GM19023 (cell line): ENCODE results near the gene EPB41L4A.
A peak's percentile ranks its signal among the peaks of the same experiment; 100 is the strongest.

Source experiments
- ATAC-seq: cut with Tn5 transposase; IDR thresholded peaks from one replicate; pipeline ENCODE4 v1.9.1; 2021; ENCODE audit warnings: mild to moderate bottlenecking, moderate library complexity; ENCODE audit not compliant: unreplicated experiment

EPB41L4A gene

DNA sequence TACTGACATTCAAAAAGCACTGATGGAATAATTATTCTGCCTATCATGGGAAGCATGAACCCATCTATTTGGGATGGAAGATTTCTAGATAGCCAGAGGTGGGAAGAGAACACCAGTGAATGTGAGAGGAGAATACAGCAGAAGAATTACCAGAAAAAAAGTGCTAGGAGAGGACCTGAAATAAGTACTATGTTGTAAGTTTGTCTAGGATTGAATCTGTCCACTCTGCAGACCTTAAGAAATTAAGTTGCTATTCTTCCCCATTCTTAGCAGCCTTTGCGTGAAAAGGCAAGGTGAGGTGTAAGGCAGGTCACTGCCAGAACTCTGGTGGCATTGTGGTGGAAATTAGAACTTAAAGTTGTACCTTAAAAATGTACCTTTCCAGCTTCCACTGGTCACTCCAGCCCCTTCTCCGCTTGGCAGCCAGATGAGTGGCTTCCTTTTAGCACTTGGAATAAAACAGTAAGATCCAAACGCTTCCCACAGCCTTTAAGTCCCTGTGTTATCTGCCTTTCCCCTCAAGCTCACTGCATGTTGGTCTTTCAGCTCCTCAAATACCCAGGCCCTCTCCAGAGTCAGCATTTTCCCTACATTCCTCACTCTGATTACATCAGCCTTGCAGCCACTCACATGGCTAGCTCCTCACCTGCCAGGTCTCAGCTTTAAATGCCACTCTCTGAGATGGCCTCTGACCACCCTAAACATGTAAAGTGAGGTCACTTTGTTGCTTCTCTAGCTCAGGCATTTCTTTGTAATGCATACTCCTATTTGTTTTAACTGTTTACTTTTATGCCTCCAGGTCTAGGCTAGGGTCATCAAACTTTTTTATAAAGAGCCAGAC, 253.0 kb downstream of the EPB41L4A start:
- no peak for ATAC-seq

DNA sequence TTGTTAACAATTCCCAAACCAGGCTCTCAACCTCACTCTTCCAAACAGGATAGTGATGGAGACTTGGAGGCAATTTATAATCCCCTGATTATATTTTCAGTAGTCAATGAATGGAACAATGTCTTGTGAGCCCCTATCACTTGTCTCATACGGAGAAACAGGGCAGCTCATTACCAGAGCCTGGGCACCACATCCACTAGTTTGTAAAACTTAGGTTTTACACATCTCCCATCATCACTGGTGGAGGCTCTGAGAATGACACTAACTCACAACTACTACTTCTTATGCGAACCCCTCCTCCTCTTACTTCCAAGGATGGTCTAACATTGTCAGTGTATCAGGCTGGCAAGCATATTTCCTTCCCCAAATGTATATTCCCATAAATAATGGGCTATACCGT, 253.7 kb downstream of the EPB41L4A start:
- no peak for ATAC-seq

DNA sequence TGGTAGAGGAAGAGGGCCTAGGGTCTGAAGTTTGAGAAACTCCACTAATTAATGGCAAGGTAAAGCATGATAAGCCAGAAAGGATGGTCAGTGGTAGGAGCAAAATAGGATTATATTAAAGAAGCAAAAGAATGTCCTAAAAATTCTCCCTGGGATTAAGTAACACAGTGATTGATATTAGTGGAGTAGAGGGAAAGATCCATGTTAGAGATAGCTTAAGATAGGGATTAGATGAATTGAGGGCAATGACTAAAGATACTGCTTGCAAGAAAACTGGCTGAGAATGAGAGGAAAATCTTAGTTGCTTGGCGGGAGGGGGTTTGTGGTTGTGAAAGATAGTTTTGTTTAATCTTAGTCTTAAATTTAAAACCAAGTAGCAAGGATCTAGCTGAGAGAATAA, 255.6 kb downstream of the EPB41L4A start:
- ATAC-seq, result no peak

DNA sequence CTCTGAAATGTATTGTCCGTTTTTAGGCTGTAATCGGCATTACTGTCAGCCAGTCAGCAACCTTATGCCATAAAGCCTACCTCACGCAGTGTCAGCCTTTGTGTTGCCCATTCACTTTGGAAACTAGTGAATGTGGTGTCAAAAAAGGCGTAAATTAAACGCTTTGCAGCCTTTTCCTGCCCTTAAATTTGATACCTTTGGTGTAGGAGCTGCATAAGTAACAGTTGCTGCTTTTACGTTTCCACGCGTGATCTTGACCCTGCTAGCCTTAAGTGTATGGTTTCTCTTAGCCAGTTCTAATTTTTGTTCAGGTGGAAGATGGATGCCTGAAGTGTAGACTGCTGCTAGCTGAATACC, 257.7 kb downstream of the EPB41L4A start:
- no peak for ATAC-seq

DNA sequence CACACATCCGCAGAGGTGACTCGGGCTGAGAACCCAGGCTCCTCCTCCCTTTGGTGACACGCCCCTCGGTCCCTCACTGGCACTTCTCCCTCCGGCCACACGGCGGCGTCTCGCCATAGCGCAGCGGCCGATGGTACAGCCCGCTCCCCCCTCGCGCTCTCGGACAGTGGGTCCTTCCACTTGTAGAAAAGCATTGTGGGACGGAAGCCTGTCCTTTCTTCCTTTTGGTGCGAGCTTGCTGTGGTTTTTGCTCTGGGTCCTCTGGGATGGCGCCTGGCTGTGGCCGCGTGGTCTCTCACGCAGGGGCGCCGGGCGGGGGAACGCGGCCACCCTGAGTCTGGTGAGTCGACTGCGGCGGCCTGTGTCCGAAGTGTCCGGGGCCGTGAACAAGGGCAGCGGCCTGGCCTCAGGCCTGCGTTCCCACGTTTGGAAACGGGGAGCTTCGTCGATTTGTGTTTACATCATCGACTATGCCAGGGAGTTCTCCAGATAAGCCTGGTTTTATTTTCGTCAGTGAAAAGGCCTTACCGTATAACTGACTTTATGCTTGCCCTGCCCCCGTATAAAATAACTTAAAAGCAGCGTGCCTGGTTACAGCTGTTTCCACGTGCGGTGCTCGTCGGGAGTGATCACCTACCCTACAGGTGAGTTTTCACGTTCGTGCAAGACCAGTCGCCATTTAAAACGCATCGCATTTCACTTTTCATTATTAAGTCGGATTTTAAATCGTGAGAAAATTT, 258.3 kb downstream of the EPB41L4A start:
- ATAC-seq, result peak; percentile 97

DNA sequence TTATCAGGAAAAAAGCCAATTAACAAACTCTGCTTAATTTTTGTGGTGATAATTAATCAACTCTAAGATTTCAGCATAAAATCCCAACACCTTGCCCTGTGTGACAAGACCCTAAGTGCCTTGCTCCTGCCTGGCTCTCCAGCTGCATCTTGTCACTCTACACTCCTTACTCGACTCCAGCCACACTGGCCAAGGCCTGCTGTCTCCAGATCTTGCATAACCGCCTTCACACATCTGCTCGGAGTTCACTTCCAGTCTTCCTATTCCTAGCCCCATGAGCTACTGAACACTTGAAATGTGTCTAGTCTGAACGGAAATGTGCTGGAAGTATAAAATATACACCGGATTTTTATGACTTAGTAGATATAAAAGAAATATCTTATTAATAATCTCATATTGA, 259.6 kb downstream of the EPB41L4A start:
- ATAC-seq, result no peak

DNA sequence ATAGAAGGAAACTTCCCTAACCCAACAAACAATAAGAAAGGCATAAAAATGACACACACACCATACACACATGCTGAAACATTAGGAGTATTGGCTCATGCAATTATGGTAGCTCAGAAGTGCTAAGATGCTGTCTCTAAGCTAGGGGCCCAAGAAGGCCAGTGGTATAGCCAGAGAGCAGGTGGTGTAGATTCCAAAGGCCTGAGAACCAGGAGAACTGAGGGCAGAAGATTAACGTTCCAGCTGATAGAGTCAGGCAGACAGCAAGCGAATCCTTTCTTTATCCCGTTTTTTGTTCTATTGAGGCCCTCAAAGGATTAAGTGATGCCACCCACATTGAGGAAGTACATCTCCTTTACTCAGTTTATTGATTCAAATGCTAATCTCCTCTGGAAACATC, 262.9 kb downstream of the EPB41L4A start:
- no peak for ATAC-seq

DNA sequence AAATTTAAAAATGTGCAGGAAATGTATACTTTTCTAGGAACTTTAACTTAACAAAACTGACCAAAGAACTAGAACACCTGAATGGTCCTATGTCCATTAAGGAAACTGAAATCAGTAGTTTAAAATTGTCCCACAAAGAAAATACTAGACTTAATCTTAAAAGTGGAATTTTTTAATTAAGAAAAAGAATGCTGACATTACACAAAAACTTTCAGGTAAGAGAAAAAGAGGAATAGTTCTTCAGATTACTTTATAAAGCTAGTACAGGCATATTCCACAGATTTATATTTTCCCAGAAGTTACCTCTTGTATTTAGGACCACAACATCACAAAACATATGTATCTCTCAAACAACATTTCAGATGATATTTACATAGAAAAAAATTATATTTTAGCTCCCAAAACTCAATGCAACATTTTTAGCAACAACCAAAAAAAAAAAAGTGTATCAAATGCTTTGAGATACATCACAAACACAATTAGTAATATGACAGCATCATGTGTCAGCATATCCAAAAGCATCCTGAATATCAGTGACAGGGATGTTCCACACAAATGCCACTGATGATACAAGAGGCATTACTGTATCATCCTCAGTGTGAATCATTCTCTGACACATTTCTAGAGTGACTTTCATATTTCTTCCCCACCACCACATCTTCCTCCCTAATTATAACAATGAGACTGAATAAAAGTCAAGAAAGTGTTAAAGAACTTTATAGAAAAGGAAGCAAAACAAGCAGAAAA, 264.0 kb downstream of the EPB41L4A start:
- ATAC-seq, result no peak

DNA sequence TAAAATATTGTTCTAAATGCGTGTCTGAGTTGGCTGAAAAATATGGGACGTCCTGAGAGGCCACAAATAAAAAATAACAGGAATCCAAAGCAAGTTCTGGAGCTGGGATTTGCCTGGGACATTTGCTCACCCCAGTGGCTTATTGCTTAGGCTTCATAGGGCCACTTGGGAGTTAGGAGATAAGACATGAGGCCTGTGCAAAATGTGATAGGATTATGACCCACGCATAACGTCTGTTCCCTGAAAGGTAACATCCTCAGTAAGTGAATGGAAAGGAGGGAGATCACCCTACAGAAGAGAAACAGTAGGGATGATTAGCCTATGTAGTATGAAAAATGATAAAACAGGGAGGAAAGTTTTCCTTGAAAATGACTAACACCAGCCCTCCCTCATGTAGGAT, 269.4 kb downstream of the EPB41L4A start:
- ATAC-seq, result no peak

DNA sequence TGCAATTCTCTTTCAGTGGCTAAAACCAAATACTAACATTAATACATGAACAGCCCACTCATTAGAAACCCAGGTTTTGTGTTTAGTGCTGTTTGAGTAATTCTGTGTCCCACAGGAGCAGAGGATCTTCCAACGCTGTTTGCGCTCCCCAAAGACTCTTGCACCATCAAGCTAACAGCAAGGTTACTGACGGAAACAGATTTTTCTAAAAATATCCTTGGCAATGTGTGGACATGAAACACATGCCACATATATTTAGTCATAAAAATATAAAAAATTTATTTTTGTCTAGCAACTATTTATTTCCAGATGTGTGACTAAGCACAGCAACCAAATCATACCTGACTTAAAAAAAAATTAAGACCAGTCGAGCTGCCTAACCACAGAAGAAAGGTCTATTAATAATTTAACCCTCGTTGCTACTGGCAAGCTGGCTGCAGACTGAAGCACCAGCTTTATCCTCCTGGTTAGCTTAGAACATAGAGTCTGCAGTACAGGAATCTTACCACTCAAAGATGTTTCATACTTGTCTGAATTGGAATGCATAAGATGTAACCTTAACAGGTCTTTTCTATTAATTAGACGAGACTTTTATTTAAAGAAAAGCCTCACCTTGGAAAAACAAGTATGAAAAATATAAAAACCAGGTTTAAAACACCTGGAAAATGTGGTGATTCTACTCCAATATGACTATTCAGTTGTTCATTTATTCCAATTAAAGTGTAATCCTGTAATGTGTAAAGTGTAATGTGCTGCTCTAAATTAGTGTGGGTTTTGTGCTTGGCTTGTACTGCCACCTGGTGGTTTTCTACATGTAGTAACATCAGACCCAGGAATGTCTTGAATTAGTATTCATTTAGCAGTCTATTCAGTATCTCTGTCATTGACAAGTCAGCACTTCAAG, 272.5 kb downstream of the EPB41L4A start:
- ATAC-seq, result peak; percentile 74

DNA sequence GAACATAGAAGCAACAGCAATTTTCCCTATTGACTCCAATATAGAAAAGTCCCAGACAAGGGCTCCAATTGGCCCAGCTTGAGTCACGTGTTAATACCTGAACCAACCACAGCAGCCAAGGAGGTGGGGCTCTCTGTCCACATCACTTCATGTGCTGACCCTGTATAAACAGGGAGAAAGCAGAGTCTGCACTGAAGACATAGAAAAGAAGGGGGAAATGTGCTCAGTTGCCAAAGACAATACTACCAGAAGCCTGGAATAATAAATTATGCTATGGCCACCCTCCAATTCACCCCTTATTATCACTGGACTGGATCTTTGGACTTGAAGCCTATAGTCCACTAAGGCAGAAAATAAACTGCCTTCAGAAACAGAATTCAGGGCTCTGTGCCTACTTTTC, 275.4 kb downstream of the EPB41L4A start:
- ATAC-seq, result no peak

DNA sequence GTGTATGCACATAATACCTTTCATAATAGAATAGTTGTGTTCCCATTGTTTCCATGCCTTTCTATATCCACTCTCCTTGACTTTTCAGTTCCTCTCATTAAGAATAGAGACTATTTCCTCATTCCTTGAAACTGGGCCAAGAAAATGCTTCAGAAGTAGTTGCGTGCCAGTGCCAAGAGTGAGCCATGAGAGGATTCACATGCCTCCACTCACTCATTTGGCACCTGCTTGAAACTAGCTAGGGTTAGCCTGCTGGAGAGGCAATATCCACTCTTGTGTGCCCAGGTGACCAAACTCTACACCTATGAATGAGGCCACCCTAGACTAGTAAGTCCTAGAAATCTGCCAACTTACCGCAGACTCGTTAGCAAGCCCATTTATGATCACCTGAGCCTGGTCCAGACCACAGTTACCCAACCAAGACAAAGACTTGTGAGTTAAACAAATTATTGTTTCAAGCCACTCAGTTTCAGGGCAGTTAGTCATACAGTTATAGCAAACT, 276.3 kb downstream of the EPB41L4A start:
- peak; percentile 44 for ATAC-seq

DNA sequence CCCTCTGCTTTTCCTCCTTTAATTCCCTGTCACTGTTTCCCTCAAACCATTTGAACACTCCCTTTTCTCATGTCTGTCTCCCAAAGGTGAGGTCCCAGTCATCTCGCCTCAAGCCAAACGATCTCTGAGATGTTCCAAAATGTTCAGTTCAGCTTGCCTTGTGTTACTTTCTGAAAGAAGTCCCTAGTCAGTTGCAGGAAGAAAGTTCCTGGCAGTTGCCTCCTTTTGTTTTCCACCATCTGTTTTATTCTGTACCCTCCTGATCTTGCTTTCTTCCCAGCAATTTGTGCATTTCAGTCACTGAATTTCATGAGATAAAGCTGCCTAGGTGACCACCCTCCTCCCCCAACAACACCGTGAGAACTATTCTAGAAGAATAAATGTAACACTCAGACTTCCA, 277.5 kb downstream of the EPB41L4A start:
- no peak for ATAC-seq

DNA sequence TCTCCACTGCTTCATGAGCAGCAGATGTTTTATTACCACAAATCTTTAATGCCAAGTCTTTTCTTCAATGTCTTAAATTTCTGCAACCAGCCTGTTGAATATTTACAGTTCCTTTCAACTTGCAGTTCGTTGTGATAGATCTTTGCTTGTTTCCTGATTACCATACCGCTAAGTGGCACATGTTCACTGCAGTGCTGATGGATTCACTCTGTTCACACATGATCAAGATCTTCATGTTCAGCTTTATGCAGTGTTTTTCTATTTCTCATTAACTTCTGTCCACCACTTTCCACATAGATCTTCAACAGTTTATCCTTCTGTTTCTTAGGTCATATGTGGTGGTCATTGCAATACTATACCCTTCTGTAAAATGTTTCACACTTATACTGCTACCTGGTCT, 280.6 kb downstream of the EPB41L4A start:
- no peak for ATAC-seq

DNA sequence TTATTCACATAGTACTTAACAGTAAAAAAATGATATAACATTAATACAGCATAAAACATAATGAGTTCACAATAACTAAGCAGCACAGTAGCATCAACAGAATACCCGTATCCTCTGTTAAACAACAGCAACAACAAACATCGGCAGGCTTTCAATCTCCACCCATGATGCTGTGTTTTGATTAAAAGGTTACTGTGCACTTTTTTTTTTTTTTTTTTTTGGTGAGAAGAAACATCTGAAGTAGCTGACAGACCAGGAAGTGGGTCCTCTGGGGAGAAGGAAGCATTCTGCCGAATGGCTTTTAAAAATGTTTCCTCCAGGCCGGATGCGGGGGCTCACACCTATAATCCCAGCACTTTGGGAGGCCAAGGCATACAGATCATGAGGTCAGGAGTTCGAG, 282.3 kb downstream of the EPB41L4A start:
- no peak for ATAC-seq

DNA sequence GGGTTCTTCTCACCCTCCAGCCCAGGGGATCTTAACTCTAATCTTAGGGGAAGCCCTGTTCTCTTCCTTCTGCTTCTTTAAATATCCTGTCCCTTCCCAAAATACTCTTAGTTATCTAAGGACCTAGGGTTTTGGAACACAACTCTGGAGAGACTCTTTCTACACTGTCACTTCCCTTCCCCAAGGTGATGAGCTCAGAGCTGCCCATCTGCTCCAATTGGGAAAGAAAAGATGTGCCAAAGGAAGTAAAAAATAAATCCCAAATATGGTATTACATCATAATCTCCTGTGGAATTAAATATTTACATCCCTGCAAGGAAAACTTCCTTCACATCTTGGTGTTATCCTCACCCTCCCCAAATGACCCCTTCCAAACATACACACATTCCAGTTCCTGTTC, 291.2 kb downstream of the EPB41L4A start:
- ATAC-seq, result no peak

DNA sequence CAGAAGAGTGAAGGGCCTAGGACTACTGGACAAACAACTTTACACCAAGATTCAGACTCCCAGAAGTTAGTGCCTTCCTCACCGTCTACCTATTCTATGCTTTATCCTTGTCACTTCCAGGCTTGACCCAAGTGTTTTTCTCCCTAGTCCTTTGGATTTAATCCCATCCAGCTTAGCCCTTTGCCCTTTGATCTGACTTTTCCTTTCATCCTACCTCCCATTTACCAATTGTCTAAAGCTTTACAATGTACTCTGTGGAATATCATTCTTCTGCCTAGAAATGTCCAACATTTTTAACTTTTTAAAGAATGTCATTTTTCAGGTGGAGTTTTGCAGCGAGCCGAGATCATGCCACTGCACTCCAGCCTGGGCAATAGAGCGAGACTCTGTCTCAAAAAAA, 292.1 kb downstream of the EPB41L4A start:
- ATAC-seq, result no peak

DNA sequence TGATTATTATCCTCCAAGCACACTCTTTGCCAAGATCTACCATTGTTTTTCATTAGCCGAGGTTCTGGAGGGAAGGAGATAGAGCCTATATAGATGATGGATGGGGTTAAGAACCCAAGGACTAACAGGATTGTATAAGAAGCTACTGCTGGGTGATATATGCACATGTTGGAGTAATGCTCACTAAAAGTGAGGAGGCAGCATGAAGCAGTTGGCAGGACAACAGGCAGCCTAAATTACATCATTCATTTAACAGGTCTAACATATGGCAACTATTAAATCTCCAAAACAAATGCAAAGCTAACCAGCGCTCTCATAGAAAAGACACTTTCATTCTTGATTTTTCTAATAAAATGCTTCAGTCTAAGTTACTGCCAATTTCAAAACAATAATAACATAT, 293.2 kb downstream of the EPB41L4A start:
- no peak for ATAC-seq

DNA sequence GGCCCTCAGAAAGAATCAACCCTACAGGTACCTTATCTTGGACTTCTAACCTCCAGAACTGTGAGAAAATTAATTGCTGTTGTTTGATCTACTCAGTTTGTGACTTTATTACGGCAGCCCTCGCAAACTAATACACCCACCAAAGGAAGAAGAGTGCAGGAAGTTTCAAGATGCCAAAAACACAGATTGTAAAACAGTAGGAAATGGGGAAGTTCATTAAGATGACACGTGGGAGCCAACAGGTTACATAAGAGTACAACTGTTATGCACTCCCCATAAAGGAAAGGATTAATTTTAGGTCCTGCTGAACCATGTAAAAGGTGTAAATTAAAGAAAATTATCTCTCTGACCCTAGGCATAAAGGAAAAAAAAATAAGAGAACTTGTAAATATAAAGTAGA, 294.3 kb downstream of the EPB41L4A start:
- no peak for ATAC-seq

DNA sequence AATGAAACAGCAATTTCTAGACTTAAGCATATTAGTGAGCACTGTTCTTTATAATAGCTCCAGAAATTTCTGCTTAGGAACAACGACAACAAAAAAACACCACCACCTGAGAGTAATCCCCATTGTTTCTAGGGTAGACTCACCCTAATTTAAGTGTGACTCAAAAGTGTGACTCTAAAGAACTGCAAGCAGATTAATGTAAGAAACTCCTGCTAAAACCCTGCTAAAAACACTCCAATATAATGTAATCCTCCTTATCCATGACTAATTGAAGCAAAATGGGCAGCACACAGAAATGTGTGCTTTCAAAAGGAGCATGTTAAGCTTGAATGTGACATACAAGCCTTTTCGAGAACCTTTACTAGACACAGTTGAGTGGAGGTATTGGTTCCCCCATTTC, 296.0 kb downstream of the EPB41L4A start:
- ATAC-seq, result no peak

DNA sequence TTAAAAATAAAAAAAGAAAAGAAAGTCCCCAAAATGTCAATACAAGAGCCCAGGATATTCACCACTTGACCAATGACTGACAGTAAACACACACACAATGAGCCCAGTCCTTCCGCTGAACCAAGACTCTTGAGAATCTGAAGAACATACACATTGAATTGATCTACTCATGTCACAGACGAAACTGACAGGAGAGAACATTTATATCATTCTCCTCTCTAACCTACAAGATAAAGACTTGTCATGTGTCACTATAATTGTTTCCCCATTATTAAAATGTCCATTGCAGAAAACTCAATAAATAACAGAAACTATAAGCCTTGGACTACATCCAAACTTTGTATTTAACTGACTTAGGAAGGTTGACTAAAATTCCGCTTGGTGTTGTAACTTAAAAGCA, 296.7 kb downstream of the EPB41L4A start:
- ATAC-seq, result no peak
